Activated naive CD4-positive, alpha-beta T cell treated with anti-CD3 and anti-CD28 coated beads, Interleukin-2, amount 10 ng/mL, durations not matched to agents 5 hours and 36 hours (primary cell): ENCODE measurements around the gene MKRN2. TPM values are rescaled to one million over a fixed set of nuclear protein-coding genes. Genes with fewer than 3 reads are reported as not detected.

Experiments
- total RNA-seq, 2 experiments: library from RNA; stranded (reverse); gene quantifications; one replicate each; pipeline ENCODE4 v1.2.3, GENCODE V29; 2021

MKRN2 gene, protein sequence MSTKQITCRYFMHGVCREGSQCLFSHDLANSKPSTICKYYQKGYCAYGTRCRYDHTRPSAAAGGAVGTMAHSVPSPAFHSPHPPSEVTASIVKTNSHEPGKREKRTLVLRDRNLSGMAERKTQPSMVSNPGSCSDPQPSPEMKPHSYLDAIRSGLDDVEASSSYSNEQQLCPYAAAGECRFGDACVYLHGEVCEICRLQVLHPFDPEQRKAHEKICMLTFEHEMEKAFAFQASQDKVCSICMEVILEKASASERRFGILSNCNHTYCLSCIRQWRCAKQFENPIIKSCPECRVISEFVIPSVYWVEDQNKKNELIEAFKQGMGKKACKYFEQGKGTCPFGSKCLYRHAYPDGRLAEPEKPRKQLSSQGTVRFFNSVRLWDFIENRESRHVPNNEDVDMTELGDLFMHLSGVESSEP
- total RNA-seq = 10 to 100 TPM; 23.1 to 23.2 TPM

DNA sequence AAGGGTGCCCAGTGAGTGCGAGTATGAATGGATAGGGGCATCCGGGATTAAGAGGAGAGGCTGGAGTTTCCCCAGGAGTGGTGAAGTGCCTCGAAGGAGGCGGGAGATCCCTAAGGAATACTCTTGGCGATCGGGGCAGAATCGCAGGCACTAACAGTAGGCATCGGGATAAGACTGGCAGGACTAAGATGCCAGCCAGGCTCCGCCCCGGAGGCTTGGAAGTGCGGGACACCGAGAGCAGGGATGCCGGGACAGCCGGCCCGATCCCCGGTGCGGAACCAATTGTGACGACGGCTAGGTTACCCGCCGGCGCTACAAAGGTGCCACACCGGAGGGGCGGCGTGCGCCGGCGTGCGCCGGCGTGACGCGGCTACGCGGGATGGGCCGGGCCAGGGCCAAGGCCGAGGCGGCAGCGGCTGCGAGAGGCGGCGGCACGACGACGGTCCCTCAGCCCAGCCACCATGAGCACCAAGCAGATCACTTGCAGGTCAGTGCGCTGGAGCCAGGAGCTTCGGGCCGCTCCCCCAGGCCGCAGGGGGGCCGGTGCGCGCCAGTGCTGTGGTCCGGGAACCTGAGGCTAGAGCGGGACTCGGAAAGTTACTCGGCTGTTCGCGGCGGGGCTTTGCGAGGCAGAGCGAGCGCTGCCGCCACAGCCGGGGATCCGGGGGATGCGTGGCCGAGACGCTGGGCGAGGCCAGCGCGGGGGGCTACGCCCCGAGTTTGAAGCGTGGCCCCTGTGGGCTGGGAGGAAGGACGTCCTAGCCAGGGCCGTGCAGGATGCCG is at the start of gene MKRN2:
MKRN2 (plus strand) TSS at position 398 of the 783 bp plus-strand sequence; CDS start at position 462, 64 bp downstream.

DNA sequence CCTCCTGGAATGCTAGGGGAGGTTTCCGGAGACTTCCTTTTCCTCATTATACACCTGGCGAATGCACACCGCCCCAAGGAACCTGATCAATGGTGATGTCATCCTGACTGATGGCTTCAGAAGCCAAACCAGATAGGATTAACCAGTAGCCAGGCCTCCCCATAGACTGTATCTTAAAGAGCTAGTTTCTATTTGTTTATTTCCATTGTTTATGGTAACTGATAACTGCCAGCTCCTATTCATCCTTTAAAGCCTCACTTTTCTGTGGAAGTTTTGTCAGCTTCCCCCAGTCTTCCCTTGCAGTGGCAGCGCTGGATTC is 11.5 kb upstream of the MKRN2 start, which contains the start of gene MKRN2OS:
MKRN2OS (minus strand) TSS at position 27 of the 319 bp plus-strand sequence. CDS start 35 bp downstream, outside the sequence.

Other genes with a start within 250 kb of the MKRN2 start
- 10 to 100 TPM; 11.2 to 11.9 TPM for gene TSEN2, start 72.6 kb upstream of the MKRN2 start, total RNA-seq
- not detected for gene MKRN2OS, start 11.6 kb upstream of the MKRN2 start, total RNA-seq
- gene RAF1, start 107.0 kb downstream of the MKRN2 start, total RNA-seq = 10 to 100 TPM; 76.6 to 80.7 TPM
- gene TMEM40, start 202.2 kb downstream of the MKRN2 start, total RNA-seq = not detected
- under 1 TPM; 0.33 to 0.39 TPM for gene CAND2, start 239.6 kb downstream of the MKRN2 start, total RNA-seq